NCI-H2107 treated with DMSO at 0.1 percent for 48 hours (cell line): ENCODE results near the gene PUSL1.

Experiments used
- DNase-seq: peaks from one replicate; lab custom pipeline; 2025; ENCODE audit not compliant: unreplicated experiment; lab: John Stamatoyannopoulos, UW

Gene PUSL1

GRCh38 chr1:1278620-1279019 is 29.8 kb upstream of the PUSL1 start:
- DNase-seq = no peak

- no peak for DNase-seq
Measured at GRCh38 chr1:1279028-1279427, 29.4 kb upstream of the PUSL1 start.

- DNase-seq = no peak
Measured at GRCh38 chr1:1280782-1281481, 27.5 kb upstream of the PUSL1 start.

GRCh38 chr1:1281533-1282321 is 26.7 kb upstream of the PUSL1 start:
- no peak for DNase-seq

- no peak for DNase-seq
Measured at GRCh38 chr1:1282998-1283397, 25.4 kb upstream of the PUSL1 start.

- DNase-seq = no peak
Measured at GRCh38 chr1:1283821-1284220, 24.6 kb upstream of the PUSL1 start.

- DNase-seq = no peak
Measured at GRCh38 chr1:1284221-1285101, 23.9 kb upstream of the PUSL1 start.

- no peak for DNase-seq
Measured at GRCh38 chr1:1285102-1285571, 23.3 kb upstream of the PUSL1 start.

- no peak for DNase-seq
Measured at GRCh38 chr1:1285611-1286311, 22.6 kb upstream of the PUSL1 start.

GRCh38 chr1:1286313-1287261 is 21.8 kb upstream of the PUSL1 start:
- DNase-seq = no peak

GRCh38 chr1:1287288-1288110 is 20.9 kb upstream of the PUSL1 start:
- DNase-seq = no peak

- DNase-seq = no peak
Measured at GRCh38 chr1:1290238-1290731, 18.1 kb upstream of the PUSL1 start.

GRCh38 chr1:1291023-1291528 is 17.3 kb upstream of the PUSL1 start:
- no peak for DNase-seq

- no peak for DNase-seq
Measured at GRCh38 chr1:1291548-1292441, 16.6 kb upstream of the PUSL1 start.

GRCh38 chr1:1292442-1292779 is 16.0 kb upstream of the PUSL1 start:
- no peak for DNase-seq

- DNase-seq = no peak
Measured at GRCh38 chr1:1292851-1293250, 15.5 kb upstream of the PUSL1 start.
